Measurements from ENCODE around the gene FOXN3. TPM values are rescaled to one million over a fixed set of nuclear protein-coding genes. Genes with fewer than 3 reads are reported as not detected.

The FOXN3 gene
- total RNA-seq, 6 experiments from 2014 or later, result 31.9 to 43.4 (median 37.9) TPM

GRCh38 chr14:89290813-89291212, 126.2 kb downstream of the FOXN3 start:
- Mint-ChIP-seq H3K4me1 (ENCODE audit: low read depth) (no peaks in the 10 kb centered on the region), H3K27ac (no peak overlapping the region), H3K9me3 (no peaks in the 10 kb centered on the region), H3K27me3 (ENCODE audit: insufficient read depth) (peaks cover 3% of the 10 kb centered on the region), H3K36me3 (ENCODE audit: low read depth) (no peaks in the 10 kb centered on the region; the same call in 1 of the 2 replicates), H3K4me3 (no peak overlapping the region)
- TF ChIP-seq CTCF (IDR thresholded peaks at IDR 0.05), result no peak
- no peak for DNase-seq

GRCh38 chr14:89289477-89289876, 127.6 kb downstream of the FOXN3 start:
- H3K4me3 Mint-ChIP-seq, result no peak overlapping the region
- peaks cover 3% of the 10 kb centered on the region for H3K27me3 Mint-ChIP-seq (ENCODE audit: insufficient read depth)
- TF ChIP-seq CTCF (IDR thresholded peaks at IDR 0.05), result no peak

GRCh38 chr14:89288114-89288513, 128.9 kb downstream of the FOXN3 start:
- peaks cover 1% of the 10 kb centered on the region; the same call in 1 of the 2 replicates for H3K27me3 Mint-ChIP-seq (ENCODE audit: insufficient read depth)
- no peaks in the 10 kb centered on the region; the same call in 1 of the 2 replicates for H3K36me3 Mint-ChIP-seq (ENCODE audit: low read depth)
- H3K27ac Mint-ChIP-seq, result no peak overlapping the region
- H3K9me3 Mint-ChIP-seq, result no peaks in the 10 kb centered on the region
- H3K4me3 Mint-ChIP-seq, result no peak overlapping the region
- peaks cover 6% of the 10 kb centered on the region for H3K4me1 Mint-ChIP-seq (ENCODE audit: low read depth)
- no peak for DNase-seq
- TF ChIP-seq CTCF (IDR thresholded peaks at IDR 0.05), result no peak

More at GRCh38 chr14:89289477-89289876, 127.6 kb downstream of the FOXN3 start:
- Mint-ChIP-seq H3K27ac (no peak overlapping the region), H3K9me3 (no peaks in the 10 kb centered on the region), H3K36me3 (ENCODE audit: low read depth) (no peaks in the 10 kb centered on the region; the same call in 1 of the 2 replicates), H3K4me1 (ENCODE audit: low read depth) (peaks cover 2% of the 10 kb centered on the region)
- no peak for DNase-seq

- H3K27ac Mint-ChIP-seq, result no peak overlapping the region
- H3K9me3 Mint-ChIP-seq, result no peaks in the 10 kb centered on the region
- H3K36me3 Mint-ChIP-seq (ENCODE audit: low read depth), result no peaks in the 10 kb centered on the region; the same call in 1 of the 2 replicates
- no peak for DNase-seq
- no peak for TF ChIP-seq CTCF (IDR thresholded peaks at IDR 0.05)
- peaks cover 6% of the 10 kb centered on the region for H3K4me1 Mint-ChIP-seq (ENCODE audit: low read depth)
- H3K27me3 Mint-ChIP-seq (ENCODE audit: insufficient read depth), result peaks cover 1% of the 10 kb centered on the region; the same call in 1 of the 2 replicates
- H3K4me3 Mint-ChIP-seq, result no peak overlapping the region
Measured at GRCh38 chr14:89284333-89285058, 132.5 kb downstream of the FOXN3 start.

- no peak for DNase-seq
- Mint-ChIP-seq H3K27me3 (ENCODE audit: insufficient read depth) (peaks cover 1% of the 10 kb centered on the region; the same call in 1 of the 2 replicates), H3K36me3 (ENCODE audit: low read depth) (no peaks in the 10 kb centered on the region; the same call in 1 of the 2 replicates), H3K4me3 (no peak overlapping the region), H3K9me3 (no peaks in the 10 kb centered on the region), H3K27ac (no peak overlapping the region), H3K4me1 (ENCODE audit: low read depth) (peaks cover 6% of the 10 kb centered on the region)
- TF ChIP-seq CTCF (IDR thresholded peaks at IDR 0.05), result no peak
Measured at GRCh38 chr14:89283327-89284060, 133.5 kb downstream of the FOXN3 start.

Measured in HFFc6 (cell line).